ENCODE results near the gene WFDC1.

WFDC1 gene

GRCh38 chr16:84379008-84379708, 84.5 kb downstream of the WFDC1 start:
- DNase-seq (ENCODE audit: low read depth) = no peak
